ENCODE results near the gene ARHGAP31.
"Not testable (repeated sequence)": the region's sequence is repeated elsewhere in the genome, so short reads cannot be mapped to it uniquely, and the experiment has no call there.

ARHGAP31 gene

GRCh38 chr3:119293871-119294695, at the start of gene ARHGAP31:
ARHGAP31 (plus strand) TSS chr3:119294383; CDS start chr3:119294905, 522 bp downstream.
- peak; percentile 95 for DNase-seq (ENCODE audit: low spot score)

- no peak for DNase-seq (ENCODE audit: low spot score)
These were observed 48.4 kb upstream of the ARHGAP31 start for GRCh38 chr3:119245778-119246177.

- no peak for DNase-seq (ENCODE audit: low spot score)
These were observed 39.0 kb upstream of the ARHGAP31 start for GRCh38 chr3:119255214-119255613.

GRCh38 chr3:119257111-119257510, 37.1 kb upstream of the ARHGAP31 start:
- no peak for DNase-seq (ENCODE audit: low spot score)

- no peak for DNase-seq (ENCODE audit: low spot score)
These were observed 36.4 kb upstream of the ARHGAP31 start for GRCh38 chr3:119257654-119258410.

- no peak for DNase-seq (ENCODE audit: low spot score)
These were observed 35.3 kb upstream of the ARHGAP31 start for GRCh38 chr3:119258915-119259314.

- DNase-seq (ENCODE audit: low spot score) = no peak
These were observed 34.4 kb upstream of the ARHGAP31 start for GRCh38 chr3:119259821-119260220.

GRCh38 chr3:119261055-119261454, 33.1 kb upstream of the ARHGAP31 start:
- no peak for DNase-seq (ENCODE audit: low spot score)

- not testable (repeated sequence) for DNase-seq (ENCODE audit: low spot score)
These were observed 24.0 kb upstream of the ARHGAP31 start for GRCh38 chr3:119270212-119270611.

- DNase-seq (ENCODE audit: low spot score) = peak; percentile 24
These were observed 17.5 kb upstream of the ARHGAP31 start for GRCh38 chr3:119276680-119277079.

- DNase-seq (ENCODE audit: low spot score) = peak; percentile 88
These were observed 15.1 kb upstream of the ARHGAP31 start for GRCh38 chr3:119279101-119279554.

- DNase-seq (ENCODE audit: low spot score) = peak; percentile 26
These were observed 14.5 kb upstream of the ARHGAP31 start for GRCh38 chr3:119279584-119280243.

GRCh38 chr3:119288669-119289403, 5.3 kb upstream of the ARHGAP31 start:
- DNase-seq (ENCODE audit: low spot score) = no peak

GRCh38 chr3:119289404-119289770, 4.8 kb upstream of the ARHGAP31 start:
- no peak for DNase-seq (ENCODE audit: low spot score)

- no peak for DNase-seq (ENCODE audit: low spot score)
These were observed 3.6 kb upstream of the ARHGAP31 start for GRCh38 chr3:119290613-119291012.

- DNase-seq (ENCODE audit: low spot score) = no peak
These were observed 3.0 kb upstream of the ARHGAP31 start for GRCh38 chr3:119291062-119291700.

GRCh38 chr3:119292666-119293065, 1.5 kb upstream of the ARHGAP31 start:
- no peak for DNase-seq (ENCODE audit: low spot score)

GRCh38 chr3:119293105-119293870, 895 bp upstream of the ARHGAP31 start:
- no peak for DNase-seq (ENCODE audit: low spot score)

- DNase-seq (ENCODE audit: low spot score) = no peak
These were observed 801 bp downstream of the ARHGAP31 start for GRCh38 chr3:119294696-119295671.

Data from kidney capillary endothelial cell (primary cell).